Neural crest cell (in vitro differentiated cells): ENCODE results near the gene SHISAL1. TPM values are rescaled to one million over a fixed set of nuclear protein-coding genes. Genes with fewer than 3 reads are reported as not detected.
A peak's percentile ranks its signal among the peaks of the same experiment; 100 is the strongest.

Experiments
- DNase-seq: peaks from one replicate; pipeline ENCODE4 v3.0.0; 2021; ENCODE audit warnings: low read depth, mixed read lengths, low spot score
- H3K27ac Mint-ChIP-seq: one replicate; pipeline ENCODE4 v1.8.0; 2021; ENCODE audit warnings: mild to moderate bottlenecking, mixed read lengths; ENCODE audit not compliant: unreplicated experiment
- H3K27me3 Mint-ChIP-seq: 2 replicates; pipeline ENCODE4 v1.8.0; 2021; ENCODE audit warnings: low read depth, mild to moderate bottlenecking, mixed read lengths
- H3K36me3 Mint-ChIP-seq: 2 replicates; pipeline ENCODE4 v1.8.0; 2021; ENCODE audit warnings: low read depth, mild to moderate bottlenecking, mixed read lengths
- H3K4me1 Mint-ChIP-seq: 2 replicates; pipeline ENCODE4 v1.8.0; 2021; ENCODE audit warnings: mixed read lengths
- H3K4me3 Mint-ChIP-seq: one replicate; pipeline ENCODE4 v1.8.0; 2021; ENCODE audit warnings: mild to moderate bottlenecking, mixed read lengths
- H3K9me3 Mint-ChIP-seq: 2 replicates; pipeline ENCODE4 v1.8.0; 2021; ENCODE audit warnings: mixed read lengths
- total RNA-seq: library from RNA; stranded (reverse); gene quantifications from 2 replicates; pipeline ENCODE4 v1.2.1, GENCODE V29; 2021
- TF ChIP-seq, protein P1 (sequence below): fragments of 200-600 bp; sonication (generic); conservative IDR thresholded peaks from 2 replicates; pipeline ENCODE4 v1.5.0; 2021; ENCODE audit warnings: antibody characterized with exemption, mild to moderate bottlenecking

Gene SHISAL1
- total RNA-seq, 1 donor from 2014 or later, result 4.2 TPM

DNA sequence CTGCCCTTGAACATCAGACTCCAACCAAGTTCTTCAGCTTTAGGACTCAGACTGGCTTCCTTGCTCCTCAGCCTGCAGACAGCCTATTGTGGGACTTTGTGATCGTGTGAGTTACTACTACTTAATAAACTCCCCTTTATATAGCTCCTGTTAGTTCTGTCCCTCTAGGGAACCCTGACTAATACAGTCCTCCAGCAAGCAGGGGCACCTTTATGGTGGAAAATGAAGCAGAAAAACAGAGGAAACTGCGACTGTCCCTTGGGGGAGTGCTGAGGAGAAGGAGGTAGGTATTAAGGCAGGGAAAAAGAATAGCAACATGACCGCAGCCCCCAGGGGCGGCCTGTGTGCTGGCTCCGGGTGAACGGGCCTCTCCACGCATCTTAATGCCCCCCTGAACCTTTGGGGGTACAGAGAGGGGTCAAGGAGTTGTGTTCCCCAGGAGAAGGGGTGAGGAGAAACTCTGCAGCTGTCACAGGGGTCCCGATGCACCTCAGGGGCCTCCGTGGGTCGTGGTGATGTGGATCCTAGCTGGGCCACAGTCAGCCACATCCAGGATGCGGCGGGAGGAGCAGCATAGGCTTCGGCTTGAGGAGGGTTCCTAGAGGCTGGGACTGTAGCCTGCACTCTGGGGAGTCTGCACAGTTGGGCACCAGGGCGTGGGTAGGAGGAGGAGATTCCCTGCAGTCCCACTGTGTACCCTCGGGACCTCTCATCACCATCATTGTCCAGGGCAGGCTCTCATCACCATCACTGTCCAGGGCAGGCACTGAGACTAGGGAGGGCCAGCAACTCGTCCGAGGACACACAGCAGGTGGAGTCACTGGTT is 34.3 kb downstream of the SHISAL1 start:
- H3K4me1 Mint-ChIP-seq, result peaks cover 44% of the 10 kb centered on the region
- H3K27ac Mint-ChIP-seq, result no peak overlapping the region
- H3K9me3 Mint-ChIP-seq, result no peaks in the 10 kb centered on the region
- DNase-seq, result no peak
- H3K27me3 Mint-ChIP-seq, result peaks cover 3% of the 10 kb centered on the region
- H3K4me3 Mint-ChIP-seq, result no peak overlapping the region
- TF ChIP-seq, protein P1, sequence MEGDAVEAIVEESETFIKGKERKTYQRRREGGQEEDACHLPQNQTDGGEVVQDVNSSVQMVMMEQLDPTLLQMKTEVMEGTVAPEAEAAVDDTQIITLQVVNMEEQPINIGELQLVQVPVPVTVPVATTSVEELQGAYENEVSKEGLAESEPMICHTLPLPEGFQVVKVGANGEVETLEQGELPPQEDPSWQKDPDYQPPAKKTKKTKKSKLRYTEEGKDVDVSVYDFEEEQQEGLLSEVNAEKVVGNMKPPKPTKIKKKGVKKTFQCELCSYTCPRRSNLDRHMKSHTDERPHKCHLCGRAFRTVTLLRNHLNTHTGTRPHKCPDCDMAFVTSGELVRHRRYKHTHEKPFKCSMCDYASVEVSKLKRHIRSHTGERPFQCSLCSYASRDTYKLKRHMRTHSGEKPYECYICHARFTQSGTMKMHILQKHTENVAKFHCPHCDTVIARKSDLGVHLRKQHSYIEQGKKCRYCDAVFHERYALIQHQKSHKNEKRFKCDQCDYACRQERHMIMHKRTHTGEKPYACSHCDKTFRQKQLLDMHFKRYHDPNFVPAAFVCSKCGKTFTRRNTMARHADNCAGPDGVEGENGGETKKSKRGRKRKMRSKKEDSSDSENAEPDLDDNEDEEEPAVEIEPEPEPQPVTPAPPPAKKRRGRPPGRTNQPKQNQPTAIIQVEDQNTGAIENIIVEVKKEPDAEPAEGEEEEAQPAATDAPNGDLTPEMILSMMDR, result no peak
- no peaks in the 10 kb centered on the region for H3K36me3 Mint-ChIP-seq

DNA sequence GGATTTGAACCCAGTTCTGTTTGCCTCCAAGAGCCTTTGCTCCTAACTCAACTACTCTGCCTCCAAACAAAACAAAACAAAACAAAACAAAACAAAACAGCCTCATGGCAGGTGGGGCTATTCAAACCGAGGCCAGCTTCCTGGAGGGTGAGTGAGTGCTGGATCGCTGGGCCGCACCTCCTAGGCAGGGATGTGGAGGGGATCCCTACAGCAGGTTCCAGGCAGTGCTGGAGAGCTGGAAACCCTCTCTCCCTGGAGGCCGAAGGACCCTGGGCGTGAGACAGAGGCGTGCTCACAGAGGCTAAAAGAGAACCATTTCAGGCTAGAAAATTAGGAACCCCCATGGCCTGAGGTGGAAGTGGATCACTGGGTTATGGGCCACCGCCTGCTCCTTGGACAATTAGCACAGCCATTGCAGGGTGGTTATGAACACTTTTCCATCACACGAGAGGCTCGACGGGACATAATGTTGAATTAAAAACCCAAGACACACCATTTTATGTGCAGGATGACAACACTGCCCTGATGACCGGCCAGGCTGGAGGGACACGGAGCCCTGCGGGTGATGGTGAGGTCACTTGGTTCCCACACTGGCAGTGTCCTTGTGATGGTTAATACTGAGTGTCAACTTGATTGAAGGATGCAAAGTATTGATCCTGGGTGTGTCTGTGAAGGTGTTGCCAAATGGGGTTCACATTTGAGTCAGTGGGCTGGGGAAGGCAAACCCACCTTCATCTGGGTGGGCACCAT is 35.2 kb downstream of the SHISAL1 start:
- no peak for DNase-seq
- TF ChIP-seq, protein P1, result no peak
- peaks cover 44% of the 10 kb centered on the region for H3K4me1 Mint-ChIP-seq
- no peaks in the 10 kb centered on the region for H3K36me3 Mint-ChIP-seq
- H3K27ac Mint-ChIP-seq, result no peak overlapping the region
- H3K9me3 Mint-ChIP-seq, result no peaks in the 10 kb centered on the region
- peaks cover 3% of the 10 kb centered on the region for H3K27me3 Mint-ChIP-seq
- H3K4me3 Mint-ChIP-seq, result no peak overlapping the region

DNA sequence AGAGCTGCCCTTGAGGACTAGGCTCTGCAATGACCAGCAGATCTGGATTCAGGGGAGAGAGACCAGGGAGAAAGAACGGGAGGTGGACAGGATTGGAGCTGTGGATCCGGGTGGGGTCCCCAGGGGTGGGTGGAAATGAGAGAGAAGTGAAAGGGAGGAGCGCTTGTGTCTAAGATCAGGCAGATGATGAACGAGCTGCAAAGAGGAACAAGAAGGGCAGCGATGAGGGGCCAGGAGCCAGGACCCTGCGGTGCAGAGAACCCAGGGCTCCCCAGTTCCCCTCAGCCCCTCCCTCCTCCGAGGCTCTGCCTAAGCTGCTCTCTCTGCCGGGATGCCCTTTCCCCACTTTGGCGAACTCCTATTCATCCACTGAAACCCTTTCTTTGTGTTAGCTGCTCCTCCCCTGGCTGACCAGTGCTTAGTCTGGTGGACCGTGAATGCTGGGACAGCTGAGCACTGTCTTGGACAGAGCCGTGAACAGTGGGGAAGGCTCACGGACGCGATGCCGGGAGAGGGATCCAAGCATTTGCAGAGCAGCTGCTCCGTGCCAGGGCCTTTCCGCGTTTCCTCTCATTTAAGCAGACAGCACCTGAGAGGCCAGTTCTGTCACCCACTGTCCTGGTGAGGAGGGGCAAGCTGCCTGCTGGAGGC is 35.9 kb downstream of the SHISAL1 start:
- no peaks in the 10 kb centered on the region for H3K9me3 Mint-ChIP-seq
- H3K4me1 Mint-ChIP-seq, result peaks cover 51% of the 10 kb centered on the region
- no peak overlapping the region for H3K4me3 Mint-ChIP-seq
- peak; percentile 33 for DNase-seq
- peak overlapping the region; percentile 64 for H3K27ac Mint-ChIP-seq
- H3K27me3 Mint-ChIP-seq, result peaks cover 3% of the 10 kb centered on the region
- TF ChIP-seq, protein P1, result no peak
- H3K36me3 Mint-ChIP-seq, result no peaks in the 10 kb centered on the region

DNA sequence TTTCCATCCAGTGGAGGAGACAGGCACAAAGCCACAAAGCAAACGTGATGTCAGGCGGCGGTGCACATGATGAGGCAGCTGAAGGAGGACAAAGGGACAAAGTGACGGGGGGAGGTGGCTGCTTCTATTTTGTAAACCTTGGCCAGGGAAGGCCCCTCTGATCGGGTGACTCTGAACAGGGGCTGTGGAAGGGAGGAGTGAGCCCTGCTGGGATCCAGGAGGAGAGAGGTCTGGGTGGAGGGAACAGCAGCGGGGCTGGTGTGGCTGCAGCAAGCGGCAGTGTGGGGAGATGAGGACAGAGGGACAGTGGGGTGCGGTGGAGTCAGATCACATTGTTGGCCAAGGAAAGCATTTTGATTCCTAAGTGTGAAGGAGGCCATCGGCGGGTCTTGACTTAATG is 36.7 kb downstream of the SHISAL1 start:
- peak overlapping the region; percentile 2 for H3K4me3 Mint-ChIP-seq
- peak overlapping the region; percentile 97 for H3K27ac Mint-ChIP-seq
- no peak for DNase-seq
- no peaks in the 10 kb centered on the region for H3K9me3 Mint-ChIP-seq
- TF ChIP-seq, protein P1, result no peak
- no peaks in the 10 kb centered on the region for H3K36me3 Mint-ChIP-seq
- H3K27me3 Mint-ChIP-seq, result peaks cover 3% of the 10 kb centered on the region
- peaks cover 57% of the 10 kb centered on the region for H3K4me1 Mint-ChIP-seq

DNA sequence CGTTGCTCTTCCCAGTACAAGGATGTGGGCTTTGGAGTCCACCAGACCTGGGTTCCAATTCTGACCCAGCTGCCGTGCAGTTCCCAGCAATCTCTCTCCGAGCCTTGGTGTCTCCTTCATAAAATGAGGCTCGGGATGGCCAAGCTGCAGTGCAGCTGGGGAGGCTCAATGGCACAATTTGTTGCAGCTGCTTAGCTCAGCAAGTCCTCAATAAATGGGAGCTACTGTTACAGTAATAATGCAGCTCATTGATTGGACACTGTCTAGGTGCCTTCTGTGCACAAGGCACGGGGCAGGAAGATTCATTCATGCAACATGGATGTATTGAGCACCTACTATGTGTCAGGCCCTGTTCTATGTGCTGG is 37.1 kb downstream of the SHISAL1 start:
- DNase-seq, result no peak
- Mint-ChIP-seq H3K4me3 (peak overlapping the region; percentile 2), H3K36me3 (no peaks in the 10 kb centered on the region), H3K4me1 (peaks cover 57% of the 10 kb centered on the region), H3K9me3 (no peaks in the 10 kb centered on the region), H3K27me3 (peaks cover 3% of the 10 kb centered on the region), H3K27ac (peak overlapping the region; percentile 97)
- TF ChIP-seq, protein P1, result no peak
